Prostate gland (tissue), 2 donors: Measurements from ENCODE around the gene EML4. TPM values are rescaled to one million over a fixed set of nuclear protein-coding genes. Genes with fewer than 3 reads are reported as not detected.

Experiments used
- DNase-seq: peaks from one replicate; pipeline ENCODE4 v3.0.0-alpha.2; 2019; ENCODE audit warnings: low spot score
- H3K27ac ChIP-seq, 2 donors: fragments of 200-600 bp; sonication (generic); 2 replicates each; pipeline ENCODE4 v1.5.1; 2017 to 2019
- H3K27me3 ChIP-seq: fragments of 200-600 bp; sonication (generic); replicated peaks from 2 replicates; pipeline ENCODE4 v1.5.1; 2019; ENCODE audit not compliant: insufficient read depth
- H3K36me3 ChIP-seq, 2 donors: fragments of 200-600 bp; sonication (generic); 1 replicate in 1 of 2; 2 replicates in 1 of 2; pipeline versions ENCODE4 v1.5.1 to v1.8.1; 2017 to 2019
- H3K4me1 ChIP-seq: fragments of 200-600 bp; sonication (generic); replicated peaks from 2 replicates; pipeline ENCODE4 v1.5.1; 2019
- H3K4me3 ChIP-seq, 2 donors: fragments of 200-600 bp; sonication (generic); 2 replicates each; pipeline ENCODE4 v1.5.1; 2017 to 2019
- H3K9me3 ChIP-seq: fragments of 200-600 bp; sonication (generic); 2 replicates; pipeline ENCODE4 v1.5.1; 2017
- POLR2A ChIP-seq: fragments of 450-650 bp; IDR thresholded peaks from one replicate; pipeline ENCODE4 v1.6.1; 2016; ENCODE audit warnings: antibody characterized with exemption, mild to moderate bottlenecking
- POLR2AphosphoS5 ChIP-seq: sonication (generic); formaldehyde crosslinking; IDR thresholded peaks from one replicate; pipeline ENCODE4 v1.6.1; 2017; ENCODE audit warnings: antibody characterized with exemption
- WGBS: methylation state at CpG from one replicate; pipeline ENCODE4 v1.1.5; 2018; 5-methylcytosine and 5-hydroxymethylcytosine counted together
- intact Hi-C: fragments of 100-400 bp; cut with DNase I; formaldehyde crosslinking; loops from one replicate; pipeline ENCODE4 v1.14.2; 2022
- total RNA-seq, 2 donors: library from RNA; depleted of rRNA; stranded (reverse); fragments of >200 nt; gene quantifications; one replicate each; pipeline ENCODE4 v1.1.0, GENCODE V29; 2016
- TF ChIP-seq, protein P1 (sequence below), 4 experiments: fragments of 200-600 bp in 2 of 4; fragments of 450-650 bp in 2 of 4; sonication (generic) in 2 of 4; IDR thresholded peaks; 1 replicate in 3 of 4; 2 replicates in 1 of 4; pipeline ENCODE4 v1.5.1; 2016 to 2019; ENCODE audit warnings: antibody characterized with exemption in 4 of 4, mild to moderate bottlenecking in 2 of 4, moderate library complexity in 2 of 4

The EML4 gene
- total RNA-seq, 2 donors from 2014 or later: 26.3 to 38.2 TPM

DNA sequence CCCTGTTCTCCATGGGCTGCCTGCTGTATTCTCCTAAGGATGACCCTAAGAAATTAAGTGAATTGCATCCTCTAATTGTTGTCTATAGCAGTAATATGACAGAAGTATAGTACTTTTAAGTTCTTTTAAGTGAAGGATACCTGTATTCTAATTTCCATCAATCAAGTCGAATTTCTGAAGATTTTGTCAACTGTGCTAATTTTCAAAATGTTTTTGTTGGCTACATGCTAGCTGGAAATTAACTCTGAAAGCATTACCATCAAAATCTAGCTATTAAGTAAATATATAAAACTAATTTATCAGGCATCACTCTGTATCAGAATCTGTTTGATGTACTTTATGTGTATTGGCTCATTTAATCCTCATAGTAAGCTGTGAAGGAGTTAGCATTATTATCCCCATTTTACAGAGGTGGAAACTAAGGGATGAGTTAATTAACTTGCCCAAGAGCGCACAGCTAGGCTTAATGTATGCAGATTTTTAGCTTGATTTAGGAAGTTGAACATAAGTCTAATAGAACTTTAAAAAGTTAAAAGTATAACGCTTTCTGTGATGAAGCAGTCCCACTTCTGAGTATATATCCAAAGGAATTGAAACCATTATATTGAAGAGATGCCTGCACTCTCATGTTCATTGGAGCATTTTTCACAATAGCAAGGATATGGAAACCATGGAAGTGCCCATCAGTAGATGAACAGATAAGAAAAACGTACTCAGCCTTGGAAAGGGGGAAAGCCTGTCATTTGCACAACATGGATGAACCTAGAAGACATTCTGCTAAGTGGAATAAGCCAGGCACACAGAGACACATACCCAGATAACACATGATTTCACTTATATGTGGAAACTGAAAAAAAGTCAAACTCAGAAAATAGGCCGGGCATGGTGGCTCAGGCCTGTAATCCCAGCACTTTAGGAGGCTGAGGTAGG lies 32.0 kb downstream of the EML4 start:
- Histone ChIP-seq H3K9me3 (no peaks in the 10 kb centered on the region), H3K36me3 (no peaks in the 10 kb centered on the region), H3K27ac (no peak overlapping the region), H3K4me3 (no peak overlapping the region), H3K4me1 (no peaks in the 10 kb centered on the region), H3K27me3 (no peaks in the 10 kb centered on the region)
- intact Hi-C loops: no loop called here
- 77% methylated on average over 5 of the region's 5 CpGs for WGBS
- no peak for DNase-seq
- TF ChIP-seq POLR2AphosphoS5: no peak
- TF ChIP-seq, protein P1, sequence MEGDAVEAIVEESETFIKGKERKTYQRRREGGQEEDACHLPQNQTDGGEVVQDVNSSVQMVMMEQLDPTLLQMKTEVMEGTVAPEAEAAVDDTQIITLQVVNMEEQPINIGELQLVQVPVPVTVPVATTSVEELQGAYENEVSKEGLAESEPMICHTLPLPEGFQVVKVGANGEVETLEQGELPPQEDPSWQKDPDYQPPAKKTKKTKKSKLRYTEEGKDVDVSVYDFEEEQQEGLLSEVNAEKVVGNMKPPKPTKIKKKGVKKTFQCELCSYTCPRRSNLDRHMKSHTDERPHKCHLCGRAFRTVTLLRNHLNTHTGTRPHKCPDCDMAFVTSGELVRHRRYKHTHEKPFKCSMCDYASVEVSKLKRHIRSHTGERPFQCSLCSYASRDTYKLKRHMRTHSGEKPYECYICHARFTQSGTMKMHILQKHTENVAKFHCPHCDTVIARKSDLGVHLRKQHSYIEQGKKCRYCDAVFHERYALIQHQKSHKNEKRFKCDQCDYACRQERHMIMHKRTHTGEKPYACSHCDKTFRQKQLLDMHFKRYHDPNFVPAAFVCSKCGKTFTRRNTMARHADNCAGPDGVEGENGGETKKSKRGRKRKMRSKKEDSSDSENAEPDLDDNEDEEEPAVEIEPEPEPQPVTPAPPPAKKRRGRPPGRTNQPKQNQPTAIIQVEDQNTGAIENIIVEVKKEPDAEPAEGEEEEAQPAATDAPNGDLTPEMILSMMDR (IDR thresholded peaks at IDR 0.05): no peak
- no peak for TF ChIP-seq POLR2A

DNA sequence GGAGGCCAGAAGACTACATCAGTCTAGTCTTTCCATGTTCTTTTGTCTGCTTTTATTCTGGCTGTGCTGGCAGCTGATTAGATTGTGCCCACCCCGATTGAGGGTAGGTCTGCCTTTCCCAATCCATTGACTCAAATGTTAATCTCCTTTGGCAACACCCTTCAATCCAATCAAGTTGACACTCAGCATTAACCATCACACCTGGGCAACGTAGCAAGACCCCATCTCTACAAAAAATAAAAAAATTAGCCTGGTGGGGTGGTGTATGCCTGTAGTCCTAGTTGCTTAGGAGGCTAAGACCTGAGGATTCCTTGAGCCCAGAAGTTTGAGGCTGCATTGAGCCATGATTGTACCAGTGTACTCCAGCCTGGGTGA lies 33.5 kb downstream of the EML4 start:
- intact Hi-C loops: no loop called here
- no peak for TF ChIP-seq POLR2AphosphoS5
- DNase-seq: no peak
- H3K27me3 ChIP-seq: no peaks in the 10 kb centered on the region
- H3K4me3 ChIP-seq: no peak overlapping the region
- no peaks in the 10 kb centered on the region for H3K36me3 ChIP-seq
- H3K4me1 ChIP-seq: no peaks in the 10 kb centered on the region
- 95% methylated on average over 2 of the region's 2 CpGs for WGBS
- H3K27ac ChIP-seq: no peak overlapping the region
- H3K9me3 ChIP-seq: no peaks in the 10 kb centered on the region

DNA sequence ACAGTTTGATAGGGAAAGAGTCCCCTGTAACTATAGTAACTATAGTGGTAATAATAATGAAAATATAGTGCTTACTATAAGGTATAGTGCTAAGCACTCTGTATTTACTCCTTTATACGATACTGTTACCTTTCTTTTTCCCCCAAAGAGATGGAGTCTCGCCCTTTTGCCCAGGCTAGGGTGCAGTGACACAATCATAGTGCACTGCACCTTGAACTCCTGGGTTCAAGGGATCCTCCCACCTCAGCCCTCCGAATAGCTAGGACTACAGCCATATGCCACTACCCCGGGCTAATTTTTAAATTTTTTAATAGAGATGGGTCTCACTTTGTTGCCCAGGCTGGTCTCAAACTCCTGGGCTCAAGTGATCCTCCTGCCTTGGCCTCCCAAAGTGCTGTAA lies 34.6 kb downstream of the EML4 start:
- 96% methylated on average over 4 of the region's 4 CpGs for WGBS

DNA sequence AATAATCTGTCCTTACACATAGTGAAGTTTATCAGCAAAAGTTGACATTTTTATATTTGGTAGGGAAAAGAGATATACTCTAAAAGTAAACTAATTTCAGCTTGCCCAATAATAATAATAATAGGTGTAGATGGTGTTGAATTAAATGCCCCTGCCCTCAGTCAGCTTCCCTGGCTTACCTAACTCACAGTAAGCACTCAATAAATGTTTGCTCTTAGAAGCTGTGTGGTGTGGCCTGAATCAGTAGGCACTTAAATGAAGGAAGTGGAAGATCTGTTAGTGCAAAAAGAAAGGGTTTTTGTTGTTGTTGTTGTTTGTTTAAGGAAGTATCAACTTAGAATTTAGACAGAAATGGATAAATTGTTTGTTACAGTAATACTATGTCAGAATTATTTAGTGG lies 36.2 kb downstream of the EML4 start:
- no peak for DNase-seq
- intact Hi-C loops: no loop called here
- H3K9me3 ChIP-seq: no peaks in the 10 kb centered on the region

More for the DNA sequence above, 34.6 kb downstream of the EML4 start:
- no peak overlapping the region for H3K4me3 ChIP-seq
- no peaks in the 10 kb centered on the region for H3K4me1 ChIP-seq
- no peaks in the 10 kb centered on the region for H3K27me3 ChIP-seq
- no peak for DNase-seq
- intact Hi-C loops: no loop called here
- no peaks in the 10 kb centered on the region for H3K9me3 ChIP-seq
- H3K27ac ChIP-seq: no peak overlapping the region
- no peaks in the 10 kb centered on the region for H3K36me3 ChIP-seq
- TF ChIP-seq, protein P1 (IDR thresholded peaks at IDR 0.05): no peak
- TF ChIP-seq POLR2A (no peak), POLR2AphosphoS5 (no peak)

DNA sequence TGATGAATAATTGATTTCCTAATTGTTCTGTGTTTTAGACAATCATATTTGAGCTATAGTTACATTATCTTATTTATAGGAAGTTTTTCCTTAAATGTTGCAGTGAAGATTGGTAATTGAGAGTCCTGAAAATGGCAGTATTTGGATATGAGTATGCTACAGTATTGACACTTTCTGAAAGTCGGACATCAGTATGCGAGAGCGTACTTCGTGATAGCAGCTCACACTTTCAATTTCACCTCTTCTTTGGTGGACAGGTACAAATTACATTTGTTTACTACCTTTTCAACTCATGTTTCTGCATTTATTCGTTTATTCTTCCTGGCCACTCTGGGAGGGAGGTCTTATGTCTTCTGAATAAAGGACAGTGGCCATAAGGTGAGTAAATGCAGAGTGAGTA lies 38.7 kb downstream of the EML4 start:
- no peaks in the 10 kb centered on the region for H3K27me3 ChIP-seq
- 98% methylated on average over 5 of the region's 5 CpGs for WGBS
- H3K4me1 ChIP-seq: no peaks in the 10 kb centered on the region
- H3K36me3 ChIP-seq: no peaks in the 10 kb centered on the region
- no peak overlapping the region for H3K27ac ChIP-seq
- H3K4me3 ChIP-seq: no peak overlapping the region
- no peaks in the 10 kb centered on the region for H3K9me3 ChIP-seq
- DNase-seq: no peak
- TF ChIP-seq, protein P1 (IDR thresholded peaks at IDR 0.05): no peak
- TF ChIP-seq POLR2A (no peak), POLR2AphosphoS5 (no peak)
- intact Hi-C loops: no loop called here

More for the DNA sequence above, 36.2 kb downstream of the EML4 start:
- Histone ChIP-seq H3K4me1 (no peaks in the 10 kb centered on the region), H3K36me3 (no peaks in the 10 kb centered on the region), H3K27ac (no peak overlapping the region), H3K27me3 (no peaks in the 10 kb centered on the region), H3K4me3 (no peak overlapping the region)
- TF ChIP-seq, protein P1 (IDR thresholded peaks at IDR 0.05): no peak
- TF ChIP-seq POLR2AphosphoS5: no peak
- TF ChIP-seq POLR2A: no peak
